Stimulated activated CD4-positive, alpha-beta T cell treated with anti-CD3 and anti-CD28 coated beads, Interleukin-12 subunit alpha, Interleukin-12 subunit beta, amount 100 ng/mL, for 24 hours (primary cell): ENCODE measurements around the gene ZNF469.
"Not testable (repeated sequence)": the region's sequence is repeated elsewhere in the genome, so short reads cannot be mapped to it uniquely, and the experiment has no call there.

Experiments used
- DNase-seq, 2 experiments: peaks; one replicate each; pipeline ENCODE4 v3.0.0-alpha.2; 2020; ENCODE audit warnings: low read depth in 2 of 2

Gene ZNF469

GRCh38 chr16:88408561-88409142 lies 25.9 kb downstream of the ZNF469 start:
- DNase-seq, result no peak

- DNase-seq, result no peak
These were observed 26.7 kb downstream of the ZNF469 start for GRCh38 chr16:88409296-88410065.

GRCh38 chr16:88410297-88410968 lies 27.7 kb downstream of the ZNF469 start:
- not testable (repeated sequence) for DNase-seq

- no peak for DNase-seq
These were observed 29.3 kb downstream of the ZNF469 start for GRCh38 chr16:88411951-88412576.

GRCh38 chr16:88412766-88413165 lies 30.0 kb downstream of the ZNF469 start:
- no peak for DNase-seq

- DNase-seq, result no peak
These were observed 30.5 kb downstream of the ZNF469 start for GRCh38 chr16:88413231-88413630.

GRCh38 chr16:88413631-88414030 lies 30.9 kb downstream of the ZNF469 start:
- DNase-seq, result no peak

GRCh38 chr16:88414521-88415380 lies 32.0 kb downstream of the ZNF469 start:
- DNase-seq, result no peak

GRCh38 chr16:88415381-88415705 lies 32.6 kb downstream of the ZNF469 start:
- no peak for DNase-seq

GRCh38 chr16:88415713-88416323 lies 33.1 kb downstream of the ZNF469 start:
- no peak for DNase-seq

- DNase-seq, result no peak
These were observed 33.9 kb downstream of the ZNF469 start for GRCh38 chr16:88416686-88417085.

- no peak for DNase-seq
These were observed 35.1 kb downstream of the ZNF469 start for GRCh38 chr16:88417684-88418476.

- no peak for DNase-seq
These were observed 36.1 kb downstream of the ZNF469 start for GRCh38 chr16:88418869-88419268.

- no peak for DNase-seq
These were observed 37.0 kb downstream of the ZNF469 start for GRCh38 chr16:88419790-88420189.

- DNase-seq, result no peak
These were observed 37.7 kb downstream of the ZNF469 start for GRCh38 chr16:88420496-88420895.

- no peak for DNase-seq
These were observed 38.5 kb downstream of the ZNF469 start for GRCh38 chr16:88421301-88421700.

- no peak for DNase-seq
These were observed 39.2 kb downstream of the ZNF469 start for GRCh38 chr16:88421871-88422433.

GRCh38 chr16:88422733-88423447 lies 40.1 kb downstream of the ZNF469 start:
- no peak for DNase-seq

- no peak for DNase-seq
These were observed 40.7 kb downstream of the ZNF469 start for GRCh38 chr16:88423448-88423850.
